Stimulated activated naive B cell treated with anti-CD40 and anti-IgM and Interleukin-4, amounts not matched to agents 10 μg/mL and 1 μg/mL and 100 μg/mL, for 72 hours (primary cell): ENCODE measurements around the gene ZNF384.

Source experiments
- ATAC-seq, 2 donors: fragments of 150-1000 bp; cut with Tn5 transposase; replicated peaks; 2 replicates each; pipeline ENCODE4 v1.10.0; 2021; ENCODE audit warnings: moderate library complexity in 1 of 2
- DNase-seq: peaks from one replicate; pipeline ENCODE4 v3.0.0; 2021
- H3K27ac Mint-ChIP-seq: one replicate; pipeline ENCODE4 v1.8.0; 2022; ENCODE audit warnings: mild to moderate bottlenecking, mixed read lengths
- H3K27me3 Mint-ChIP-seq, 2 donors: one replicate each; pipeline ENCODE4 v1.8.0; 2022; ENCODE audit warnings: mixed read lengths in 2 of 2
- H3K36me3 Mint-ChIP-seq, 2 donors: one replicate each; pipeline ENCODE4 v1.8.0; 2022; ENCODE audit warnings: mixed read lengths in 2 of 2, mild to moderate bottlenecking in 1 of 2
- H3K4me1 Mint-ChIP-seq, 2 donors: one replicate each; pipeline ENCODE4 v1.8.0; 2022; ENCODE audit warnings: mixed read lengths in 2 of 2, mild to moderate bottlenecking in 1 of 2
- H3K4me3 Mint-ChIP-seq, 2 donors: one replicate each; pipeline ENCODE4 v1.8.0; 2022; ENCODE audit warnings: mild to moderate bottlenecking in 2 of 2, mixed read lengths in 2 of 2, moderate library complexity in 1 of 2
- H3K9me3 Mint-ChIP-seq, 2 donors: one replicate each; pipeline ENCODE4 v1.8.0; 2022; ENCODE audit warnings: mixed read lengths in 2 of 2, mild to moderate bottlenecking in 1 of 2

ZNF384 gene

DNA sequence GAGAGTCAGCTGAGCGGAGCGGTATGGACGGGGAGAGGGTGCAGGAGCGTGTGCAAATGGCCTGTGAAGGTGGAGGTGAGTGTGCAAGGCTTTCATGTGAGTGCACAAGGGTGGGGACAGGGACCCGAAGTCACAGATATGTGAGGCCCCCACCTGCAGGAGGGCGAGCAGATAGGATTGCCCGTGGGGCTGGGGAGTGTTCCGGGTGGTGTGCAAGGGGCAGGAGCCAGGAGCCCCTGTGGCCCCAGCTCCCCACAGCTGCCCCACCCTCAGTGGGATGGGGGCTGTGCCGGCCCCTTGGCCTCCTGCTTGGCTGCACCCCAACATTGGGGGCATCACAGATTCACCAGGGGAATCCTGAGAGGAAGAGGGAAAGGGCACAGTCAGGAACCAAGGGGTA lies 5.5 kb upstream of the ZNF384 start:
- DNase-seq (no peak), ATAC-seq (no peak)
- H3K36me3 Mint-ChIP-seq: peaks cover 8 to 22% of the 10 kb centered on the region in 2 donors
- no peaks in the 10 kb centered on the region for H3K9me3 Mint-ChIP-seq
- peaks cover 7% of the 10 kb centered on the region in 2 donors for H3K27me3 Mint-ChIP-seq
- no peak overlapping the region for H3K27ac Mint-ChIP-seq
- H3K4me3 Mint-ChIP-seq: peak overlapping the region; percentile 40 to 73
- peaks cover 65 to 72% of the 10 kb centered on the region in 2 donors for H3K4me1 Mint-ChIP-seq

DNA sequence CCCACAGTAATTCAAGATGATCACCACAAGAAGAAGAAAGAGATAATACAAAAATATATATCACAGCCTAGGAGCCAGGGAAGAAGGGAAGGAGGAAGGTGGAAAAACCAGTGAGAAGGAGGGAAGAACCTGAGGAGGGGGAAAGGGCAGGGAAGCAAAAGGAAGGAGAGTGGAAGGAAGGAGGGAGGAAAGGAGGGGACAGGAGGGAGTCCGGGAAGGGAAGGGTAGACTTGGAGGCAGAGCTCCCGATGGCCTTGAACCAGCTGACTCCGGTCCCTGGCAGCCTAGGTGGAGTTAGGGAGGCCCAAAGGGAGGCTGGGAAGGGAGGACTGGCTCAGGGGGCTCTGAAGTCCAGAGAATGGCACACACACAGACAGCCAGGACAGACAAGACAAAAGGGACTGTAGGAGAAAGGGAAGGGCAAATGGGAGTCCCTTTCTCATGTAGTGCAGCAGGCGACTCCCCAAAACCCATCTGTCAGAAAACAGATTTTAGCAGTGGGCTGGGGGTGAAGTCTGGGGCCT lies 4.7 kb upstream of the ZNF384 start:
- Mint-ChIP-seq H3K4me1 (peaks cover 58 to 63% of the 10 kb centered on the region in 2 donors), H3K27ac (no peak overlapping the region), H3K27me3 (no peaks in the 10 kb centered on the region), H3K9me3 (no peaks in the 10 kb centered on the region), H3K4me3 (no peak overlapping the region), H3K36me3 (peaks cover 8 to 22% of the 10 kb centered on the region in 2 donors)
- ATAC-seq (no peak), DNase-seq (no peak)

DNA sequence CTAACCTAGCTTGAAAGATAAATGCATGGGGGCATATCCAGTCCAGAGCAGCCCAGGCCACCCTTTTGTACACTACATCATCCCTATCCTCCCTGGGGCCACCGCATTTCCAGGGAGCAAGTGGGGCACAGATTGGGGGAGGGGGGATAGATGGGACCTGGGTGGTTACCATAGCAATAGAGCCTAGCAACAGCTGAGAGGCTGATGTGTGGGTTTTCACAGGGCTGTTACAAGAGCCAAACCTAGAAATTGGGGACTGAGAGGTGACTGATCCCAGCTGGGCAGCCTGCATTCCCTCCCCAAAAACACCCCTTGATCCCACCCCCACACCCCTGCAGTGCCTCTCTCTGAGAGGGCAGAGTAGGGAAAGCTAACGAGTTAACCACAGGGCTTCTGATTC lies 3.7 kb upstream of the ZNF384 start:
- Mint-ChIP-seq H3K36me3 (peaks cover 6 to 26% of the 10 kb centered on the region in 2 donors), H3K27ac (no peak overlapping the region), H3K27me3 (no peaks in the 10 kb centered on the region), H3K4me1 (peaks cover 53 to 63% of the 10 kb centered on the region in 2 donors), H3K4me3 (no peak overlapping the region), H3K9me3 (no peaks in the 10 kb centered on the region)
- no peak for ATAC-seq
- no peak for DNase-seq

DNA sequence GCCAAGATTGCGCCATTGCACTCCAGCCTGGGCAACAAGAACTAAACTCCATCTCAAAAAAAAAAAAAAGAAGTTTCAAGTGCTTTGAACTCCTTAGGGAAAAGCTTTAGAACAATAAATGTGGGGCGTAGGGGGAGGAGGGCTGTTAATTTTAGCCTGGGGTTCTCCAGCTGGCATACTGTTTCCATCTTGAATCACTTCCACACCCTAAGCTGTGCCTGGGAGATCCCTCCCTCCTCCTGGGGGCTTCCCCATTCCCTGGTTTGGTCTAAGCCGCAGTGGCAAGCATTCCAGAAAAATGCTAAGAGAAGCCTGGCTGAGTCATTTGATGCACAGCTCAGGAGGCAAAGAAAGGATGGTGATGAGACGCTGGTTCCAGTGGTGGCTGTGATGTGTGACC lies 2.3 kb upstream of the ZNF384 start:
- Mint-ChIP-seq H3K9me3 (no peaks in the 10 kb centered on the region), H3K4me3 (peak overlapping the region in 1 of 2 donors; percentile 19), H3K4me1 (peaks cover 55 to 63% of the 10 kb centered on the region in 2 donors), H3K27ac (no peak overlapping the region), H3K27me3 (no peaks in the 10 kb centered on the region), H3K36me3 (peaks cover 14 to 36% of the 10 kb centered on the region in 2 donors)
- ATAC-seq (no peak), DNase-seq (no peak)

DNA sequence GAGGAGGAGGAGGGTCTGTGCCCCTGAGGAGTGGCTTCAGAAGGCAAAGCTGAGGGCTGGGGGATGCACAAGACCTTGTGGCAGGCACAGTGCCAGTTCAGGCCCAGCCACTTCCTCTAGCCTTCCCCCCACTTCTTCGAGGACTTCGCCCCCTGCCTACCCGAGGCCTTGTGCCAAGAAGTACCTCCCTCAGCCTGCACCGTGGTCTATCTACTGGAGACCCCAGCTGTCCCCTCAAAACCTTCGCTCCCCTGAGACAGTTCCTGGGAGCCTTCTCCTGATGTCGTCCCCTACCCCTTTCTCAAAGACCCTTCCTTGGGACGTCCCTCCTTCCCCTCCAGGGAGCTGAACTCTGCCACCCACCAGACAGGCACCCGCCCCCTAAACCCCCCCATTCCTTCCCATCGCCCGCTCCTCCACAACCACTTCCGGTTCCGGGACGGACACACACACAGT lies 604 bp downstream of the ZNF384 start:
- H3K27ac Mint-ChIP-seq: peak overlapping the region; percentile 96
- H3K4me1 Mint-ChIP-seq: peaks cover 38 to 62% of the 10 kb centered on the region in 2 donors
- H3K4me3 Mint-ChIP-seq: peak overlapping the region; percentile 93
- H3K27me3 Mint-ChIP-seq: no peaks in the 10 kb centered on the region
- ATAC-seq (peak; percentile 18 to 28), DNase-seq (no peak)
- peaks cover 22 to 35% of the 10 kb centered on the region in 2 donors for H3K36me3 Mint-ChIP-seq
- H3K9me3 Mint-ChIP-seq: no peaks in the 10 kb centered on the region

DNA sequence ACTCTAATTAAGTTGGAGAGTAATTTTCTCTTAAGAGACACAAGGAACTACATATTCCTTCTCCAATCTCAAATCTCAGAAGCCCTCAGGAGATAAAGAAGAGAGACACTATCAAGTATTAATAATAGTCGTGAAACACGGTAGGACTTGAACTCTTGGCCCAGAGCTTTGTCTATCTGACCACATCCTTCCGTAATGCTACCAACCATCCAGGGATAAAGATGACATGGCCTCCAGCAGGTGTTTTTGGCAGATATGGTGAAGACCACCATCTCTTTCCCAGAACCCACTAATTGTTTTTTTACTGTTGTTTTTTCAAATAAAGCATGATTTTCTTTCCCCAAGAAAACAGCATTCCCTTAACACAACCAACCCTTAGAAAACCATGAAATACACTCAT lies 3.4 kb downstream of the ZNF384 start:
- H3K27me3 Mint-ChIP-seq: no peaks in the 10 kb centered on the region
- peaks cover 19 to 37% of the 10 kb centered on the region in 2 donors for H3K36me3 Mint-ChIP-seq

DNA sequence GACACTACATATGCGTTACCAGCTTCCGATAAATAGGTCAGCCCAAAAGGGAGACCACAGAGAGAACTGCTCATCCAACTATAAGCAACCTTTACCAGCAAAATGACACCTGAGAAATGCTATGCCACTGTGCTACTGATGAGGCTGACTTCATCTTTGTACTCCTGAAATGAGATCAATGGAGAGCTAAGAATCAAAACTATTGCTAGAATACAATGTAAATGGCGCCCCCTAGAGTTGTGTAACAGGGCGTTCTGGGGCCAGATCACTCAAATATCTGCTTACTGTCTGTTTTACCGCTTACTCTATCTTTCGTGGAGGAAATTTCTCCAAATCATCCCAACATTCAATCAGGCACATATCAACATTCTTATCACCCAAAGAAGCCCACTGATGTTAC lies 4.6 kb downstream of the ZNF384 start:
- Mint-ChIP-seq H3K36me3 (peaks cover 19 to 37% of the 10 kb centered on the region in 2 donors), H3K4me1 (peaks cover 24 to 59% of the 10 kb centered on the region in 2 donors), H3K27me3 (no peaks in the 10 kb centered on the region), H3K27ac (peak overlapping the region; percentile 1), H3K4me3 (no peak overlapping the region), H3K9me3 (no peaks in the 10 kb centered on the region)
- DNase-seq: peak; percentile 20
- no peak for ATAC-seq

More for the DNA sequence above, 3.4 kb downstream of the ZNF384 start:
- H3K27ac Mint-ChIP-seq: peak overlapping the region; percentile 62
- ATAC-seq: no peak
- H3K4me3 Mint-ChIP-seq: no peak overlapping the region
- H3K4me1 Mint-ChIP-seq: peaks cover 24 to 59% of the 10 kb centered on the region in 2 donors
- H3K9me3 Mint-ChIP-seq: no peaks in the 10 kb centered on the region
- no peak for DNase-seq

DNA sequence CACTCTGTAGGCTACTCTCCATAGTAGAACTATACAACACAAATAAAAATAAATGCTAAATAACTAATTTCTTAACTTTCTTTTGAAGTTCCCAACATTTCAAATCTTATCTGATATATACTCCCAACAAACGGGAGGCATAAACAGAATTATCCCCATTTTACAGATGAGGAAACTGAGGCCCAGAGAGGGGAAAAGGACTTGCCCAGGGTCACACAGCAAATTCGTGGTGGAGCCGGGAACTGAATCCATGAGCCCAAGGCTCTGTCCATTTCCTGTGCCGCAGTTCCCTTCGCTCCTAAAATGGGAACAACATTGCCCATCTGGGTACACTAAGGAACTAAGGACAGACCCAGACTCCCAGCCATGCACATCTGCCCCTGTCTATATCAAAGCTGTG lies 12.2 kb downstream of the ZNF384 start:
- Mint-ChIP-seq H3K27ac (no peak overlapping the region), H3K9me3 (no peaks in the 10 kb centered on the region), H3K27me3 (no peaks in the 10 kb centered on the region), H3K4me3 (no peak overlapping the region), H3K36me3 (peaks cover 47 to 59% of the 10 kb centered on the region in 2 donors), H3K4me1 (peaks cover 7 to 14% of the 10 kb centered on the region in 2 donors)
- DNase-seq: no peak
- no peak for ATAC-seq

DNA sequence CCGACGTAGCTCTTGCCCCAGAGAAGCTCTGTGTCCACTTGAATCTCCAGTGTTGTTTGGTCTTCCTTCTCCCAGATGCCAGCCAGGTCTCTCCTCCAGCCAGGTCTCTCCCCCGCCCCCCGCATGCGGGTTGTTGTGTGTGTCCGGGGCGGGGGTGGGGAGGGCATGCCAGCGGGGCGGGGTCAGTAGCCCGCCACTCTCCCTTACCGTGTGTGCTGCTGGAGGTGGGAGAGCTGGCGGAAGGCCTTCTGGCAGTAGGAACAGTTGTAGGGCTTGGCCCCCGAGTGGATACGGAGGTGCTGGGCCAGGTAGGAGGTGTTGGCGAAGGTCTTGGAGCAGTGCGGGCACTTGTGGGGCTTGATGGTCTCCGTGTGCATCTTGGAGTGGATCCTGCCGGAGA lies 17.0 kb downstream of the ZNF384 start:
- Mint-ChIP-seq H3K27ac (no peak overlapping the region), H3K27me3 (no peaks in the 10 kb centered on the region), H3K4me1 (no peaks in the 10 kb centered on the region), H3K36me3 (peaks cover 60 to 73% of the 10 kb centered on the region in 2 donors), H3K9me3 (no peaks in the 10 kb centered on the region), H3K4me3 (no peak overlapping the region)
- ATAC-seq (no peak), DNase-seq (no peak)

DNA sequence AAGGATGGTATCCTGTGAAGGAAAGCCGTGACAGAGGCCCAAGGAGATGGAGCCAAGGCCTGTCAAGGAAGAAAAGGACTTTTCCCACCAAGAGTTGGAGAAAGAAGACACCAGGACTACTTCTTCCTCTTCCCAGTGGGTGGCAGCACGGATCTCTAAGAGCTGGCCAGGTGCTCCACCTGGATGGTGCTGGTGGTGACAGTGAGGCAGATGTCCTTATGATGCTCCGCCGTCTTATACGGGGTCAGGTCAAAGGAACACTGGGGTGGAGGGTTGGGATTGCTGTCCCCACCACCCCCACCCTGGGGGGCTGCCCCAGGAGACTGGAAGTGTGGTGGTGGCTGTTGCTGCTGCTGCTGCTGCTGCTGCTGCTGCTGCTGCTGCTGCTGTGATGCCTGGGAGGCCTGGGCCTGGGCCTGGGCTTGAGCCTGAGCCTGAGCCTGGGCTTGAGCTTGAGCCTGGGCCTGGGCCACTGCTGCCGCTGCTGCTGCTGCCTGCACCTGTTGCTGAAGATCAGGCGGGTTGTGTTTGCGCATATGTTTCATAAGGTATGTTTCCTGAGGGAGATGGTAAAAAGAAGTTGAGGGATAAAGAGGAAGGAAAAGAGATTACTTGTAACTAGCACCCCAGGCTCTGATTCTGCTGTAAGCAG lies 21.5 kb downstream of the ZNF384 start:
- Mint-ChIP-seq H3K27ac (peak overlapping the region; percentile 68), H3K9me3 (no peaks in the 10 kb centered on the region), H3K27me3 (no peaks in the 10 kb centered on the region), H3K36me3 (peaks cover 44 to 58% of the 10 kb centered on the region in 2 donors), H3K4me3 (no peak overlapping the region), H3K4me1 (peaks cover 6 to 7% of the 10 kb centered on the region in 2 donors)
- ATAC-seq (no peak), DNase-seq (no peak)

DNA sequence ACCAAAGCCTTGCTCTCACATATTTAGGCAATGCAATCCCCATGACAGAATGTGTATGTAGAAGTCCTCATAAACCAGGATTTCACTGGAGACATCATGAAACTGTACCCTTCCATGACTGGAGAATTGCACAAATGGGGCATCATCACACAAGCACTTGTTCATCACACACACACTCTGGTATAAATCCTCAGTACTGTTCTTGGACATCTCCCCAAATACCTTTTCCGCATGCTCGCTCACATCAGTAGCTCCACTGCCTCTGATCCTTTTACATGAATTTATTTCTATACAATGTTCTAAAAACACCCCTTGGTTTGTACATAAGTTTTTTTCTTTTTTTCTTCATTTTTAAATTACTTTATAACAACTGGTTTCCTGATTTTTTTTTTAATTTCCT lies 23.0 kb downstream of the ZNF384 start:
- no peak overlapping the region for H3K27ac Mint-ChIP-seq
- DNase-seq (no peak), ATAC-seq (no peak)
- H3K27me3 Mint-ChIP-seq: no peaks in the 10 kb centered on the region
- peaks cover 14 to 15% of the 10 kb centered on the region in 2 donors for H3K4me1 Mint-ChIP-seq
- H3K4me3 Mint-ChIP-seq: no peak overlapping the region
- H3K36me3 Mint-ChIP-seq: peaks cover 29 to 44% of the 10 kb centered on the region in 2 donors
- no peaks in the 10 kb centered on the region for H3K9me3 Mint-ChIP-seq

DNA sequence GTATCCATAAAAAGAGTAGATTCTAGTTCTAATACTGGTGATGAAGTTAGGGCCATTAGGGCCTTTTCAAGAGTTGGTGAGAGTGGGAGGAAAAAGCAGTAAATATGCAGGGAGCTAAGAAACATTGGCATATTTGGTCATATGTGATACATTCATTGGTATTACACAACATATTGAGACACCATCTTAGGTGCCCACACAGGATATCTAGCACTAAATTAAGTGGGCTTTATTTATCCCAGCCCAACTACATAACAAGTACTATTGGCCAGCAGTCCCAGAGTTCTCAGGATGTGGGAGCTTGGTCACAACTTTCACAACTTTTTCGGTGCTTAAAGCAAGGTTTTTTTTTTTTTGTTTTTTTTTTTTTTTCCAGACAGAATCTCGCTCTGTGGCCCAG lies 24.3 kb downstream of the ZNF384 start:
- Mint-ChIP-seq H3K27ac (peak overlapping the region; percentile 56), H3K36me3 (peaks cover 22 to 34% of the 10 kb centered on the region in 2 donors), H3K4me1 (peaks cover 14 to 15% of the 10 kb centered on the region in 2 donors), H3K27me3 (no peaks in the 10 kb centered on the region), H3K4me3 (no peak overlapping the region), H3K9me3 (no peaks in the 10 kb centered on the region)
- no peak for ATAC-seq
- DNase-seq: no peak

DNA sequence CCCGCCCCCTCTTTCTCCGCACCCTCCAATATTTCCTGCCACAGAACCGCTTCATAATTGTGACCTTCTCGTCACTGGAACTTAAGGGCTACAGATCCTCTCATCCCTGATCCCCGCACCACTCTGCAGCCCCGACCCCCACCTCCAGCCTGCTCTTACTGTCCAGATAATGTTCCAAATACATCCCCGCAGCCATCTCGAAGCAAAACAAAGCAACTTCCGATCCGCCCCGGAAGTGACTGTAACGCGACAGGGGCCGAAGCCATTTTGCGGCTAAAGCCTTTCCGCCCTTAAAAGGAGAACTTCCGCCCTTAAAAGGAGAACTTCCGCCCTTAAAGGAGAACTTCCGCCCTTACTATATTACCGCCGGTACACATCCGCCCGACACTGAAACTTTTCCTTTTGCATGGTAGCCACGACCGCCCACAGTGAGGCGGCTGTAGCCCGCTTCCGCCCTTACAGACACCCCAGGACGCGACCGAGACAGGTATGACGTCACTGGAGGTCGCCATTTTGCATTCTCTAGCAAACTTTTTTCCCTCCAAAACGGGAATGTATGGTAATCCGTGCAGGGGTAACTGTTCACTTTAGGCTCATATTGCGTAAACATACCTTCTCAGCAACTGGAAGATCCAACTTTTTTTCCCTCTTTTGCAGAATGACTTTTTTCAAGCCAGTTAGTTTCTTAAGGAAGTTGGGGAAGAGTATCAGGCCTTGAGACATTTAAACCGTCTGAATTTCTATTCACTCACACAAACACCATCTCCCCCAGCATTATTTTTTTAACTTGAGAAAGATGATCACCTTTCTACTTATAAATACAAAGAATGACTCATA lies 26.1 kb downstream of the ZNF384 start, which contains the start of gene ING4:
TSS of gene ING4 (minus strand) at position 214 of the 837 bp plus-strand sequence. CDS start at position 196, 18 bp downstream.
- peaks cover 21 to 32% of the 10 kb centered on the region in 2 donors for H3K36me3 Mint-ChIP-seq
- H3K4me3 Mint-ChIP-seq: peak within 1 kb of the TSS; percentile 95 to 96
- H3K27me3 Mint-ChIP-seq: no peaks in the 10 kb centered on the region
- H3K27ac Mint-ChIP-seq: peak within 1 kb of the TSS; percentile 92
- DNase-seq (peak; percentile 96), ATAC-seq (peak; percentile 100)
- H3K4me1 Mint-ChIP-seq: peaks cover 18 to 25% of the 10 kb centered on the region in 2 donors
- H3K9me3 Mint-ChIP-seq: no peaks in the 10 kb centered on the region

DNA sequence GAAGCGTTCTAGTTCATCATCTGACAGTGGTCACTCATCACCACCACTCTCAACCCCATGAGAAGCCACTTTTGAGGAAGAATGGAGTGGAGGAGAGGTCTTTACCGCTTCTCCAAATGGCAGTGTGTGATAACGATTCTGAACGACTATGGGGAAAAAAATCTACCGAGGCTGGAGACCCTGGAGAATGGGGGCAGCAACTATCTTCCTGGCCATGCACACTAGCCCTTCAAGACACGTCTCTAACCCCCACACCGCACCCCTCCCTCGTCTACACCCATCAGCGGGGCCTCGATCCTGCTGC lies 26.6 kb downstream of the ZNF384 start:
- no peaks in the 10 kb centered on the region for H3K27me3 Mint-ChIP-seq
- H3K4me3 Mint-ChIP-seq: peak overlapping the region; percentile 95 to 96

More for the DNA sequence above, 26.6 kb downstream of the ZNF384 start:
- DNase-seq: no peak
- ATAC-seq: peak; percentile 33 to 36
- Mint-ChIP-seq H3K27ac (peak overlapping the region; percentile 92), H3K36me3 (peaks cover 16 to 28% of the 10 kb centered on the region in 2 donors), H3K9me3 (no peaks in the 10 kb centered on the region), H3K4me1 (peaks cover 18 to 25% of the 10 kb centered on the region in 2 donors)
